ENCODE data around the gene CELF2.

CELF2 gene

GRCh38 chr10:11165591-11166543, 148.2 kb downstream of the CELF2 start:
- ChIA-PET POLR2A (interaction anchor here (0.6 to 2.2 kb wide), 5 partner anchors 11 to 122 kb away, joined by 3 to 11 read pairs (median 5); no protein-coding TSS in a partner anchor), CTCF (interaction anchor here (0.5 to 1.5 kb wide), 11 partner anchors 9 to 1367 kb away, joined by 3 to 5 read pairs (median 3); no protein-coding TSS in a partner anchor)
- peaks cover 0 to 7% of the 10 kb centered on the region in 2 experiments; a peak in 1 of 3 replicates for H3K36me3 ChIP-seq (ENCODE audit: control insufficient read depth in 2 of 2, insufficient read depth in 1 of 2, low read length in 2 of 2)
- peaks cover 12% of the 10 kb centered on the region for H3K4me1 ChIP-seq (ENCODE audit: control insufficient read depth, insufficient read depth, low read length)
- peak overlapping the region; percentile 46 for H3K4me3 ChIP-seq (ENCODE audit: low read depth, low read length)
- peak overlapping the region; percentile 74 for H3K27ac ChIP-seq (ENCODE audit: extremely low read depth, low read depth, low read length)
- H3K9me3 ChIP-seq (ENCODE audit: control insufficient read depth, insufficient read depth, low read depth, low read length) = no peaks in the 10 kb centered on the region
- TF ChIP-seq ZNF169 (tag by site-specific recombination; IDR thresholded peaks at IDR 0.05) (no peak), OSR2 (tag by site-specific recombination; IDR thresholded peaks at IDR 0.05) (0 out of 2 replicates have a peak, but pooled peaks have one; percentile 29), SCRT2 (tag by site-specific recombination; IDR thresholded peaks at IDR 0.05) (0 out of 2 replicates have a peak, but pooled peaks have one; percentile 9), ZNF561 (tag by site-specific recombination; IDR thresholded peaks at IDR 0.05; ENCODE audit: borderline replicate concordance) (0 out of 2 replicates have a peak, but pooled peaks have one; percentile 14), PRDM10 (tag by site-specific recombination; IDR thresholded peaks at IDR 0.05) (peak; percentile 94), INSM2 (tag by site-specific recombination; IDR thresholded peaks at IDR 0.05) (0 out of 2 replicates have a peak, but pooled peaks have one; percentile 31), ZNF324 (tag by site-specific recombination; IDR thresholded peaks at IDR 0.05) (no peak), ZNF660 (tag by site-specific recombination; IDR thresholded peaks at IDR 0.05) (peak; percentile 26; the same call in 1 of the 2 replicates), ZBTB26 (tag by site-specific recombination; optimal IDR thresholded peaks at IDR 0.05) (peak; percentile 79), ZNF133 (tag by site-specific recombination; IDR thresholded peaks at IDR 0.05) (no peak), ZNF366 (tag by site-specific recombination; conservative IDR thresholded peaks at IDR 0.05) (peak; percentile 51; the same call in 1 of the 2 replicates), SP2 (tag by site-specific recombination; IDR thresholded peaks at IDR 0.05) (peak; percentile 71), ZBTB48 (tag by site-specific recombination; IDR thresholded peaks at IDR 0.05) (peak; percentile 35; the same call in 1 of the 2 replicates), ZNF692 (tag by site-specific recombination; IDR thresholded peaks at IDR 0.05) (0 out of 2 replicates have a peak, but pooled peaks have one; percentile 33), FEZF1 (tag by site-specific recombination; IDR thresholded peaks at IDR 0.05) (no peak), ZNF223 (tag by site-specific recombination; IDR thresholded peaks at IDR 0.05) (peak; percentile 26; the same call in 1 of the 2 replicates), ZNF549 (tag by site-specific recombination; IDR thresholded peaks at IDR 0.05) (no peak), ZNF600 (tag by site-specific recombination; IDR thresholded peaks at IDR 0.05) (peak; percentile 45), ZNF341 (tag by site-specific recombination; IDR thresholded peaks at IDR 0.05; ENCODE audit: low read depth) (peak; percentile 97), ZBTB8A (tag by site-specific recombination; IDR thresholded peaks at IDR 0.05) (peak; percentile 40; the same call in 1 of the 2 replicates), ZNF423 (tag by site-specific recombination; IDR thresholded peaks at IDR 0.05) (no peak), ZBTB17 (tag by site-specific recombination; IDR thresholded peaks at IDR 0.05) (peak; percentile 36), ZNF416 (tag by site-specific recombination; IDR thresholded peaks at IDR 0.05) (no peak), ZFP37 (tag by site-specific recombination; IDR thresholded peaks at IDR 0.05) (0 out of 2 replicates have a peak, but pooled peaks have one; percentile 2), SP7 (tag by site-specific recombination; IDR thresholded peaks at IDR 0.05) (peak; percentile 56; the same call in 1 of the 2 replicates), ZNF76 (tag by site-specific recombination; IDR thresholded peaks at IDR 0.05; ENCODE audit: borderline replicate concordance, low read depth) (peak; percentile 82), ZXDB (tag by site-specific recombination; IDR thresholded peaks at IDR 0.05) (peak; percentile 91), KLF1 (tag by site-specific recombination; IDR thresholded peaks at IDR 0.05) (peak; percentile 57), ZNF24 (tag by site-specific recombination; IDR thresholded peaks at IDR 0.05) (0 out of 2 replicates have a peak, but pooled peaks have one; percentile 21), ZNF701 (tag by site-specific recombination; IDR thresholded peaks at IDR 0.05) (no peak)
